Testis (tissue), 3 donors: ENCODE data around the gene CCDC85A. TPM values are rescaled to one million over a fixed set of nuclear protein-coding genes. Genes with fewer than 3 reads are reported as not detected.

Source experiments
- DNase-seq: peaks from one replicate; pipeline ENCODE4 v3.0.0-alpha.2; 2019
- H3K27ac ChIP-seq, 2 donors: fragments of 200-600 bp; sonication (generic); one replicate each; pipeline ENCODE4 v1.5.1; 2019
- H3K27me3 ChIP-seq: fragments of 200-600 bp; sonication (generic); one replicate; pipeline ENCODE4 v1.5.1; 2019
- H3K36me3 ChIP-seq: fragments of 200-600 bp; sonication (generic); one replicate; pipeline ENCODE4 v1.5.1; 2017; ENCODE audit warnings: low read depth; ENCODE audit errors: missing control alignments
- H3K4me1 ChIP-seq: fragments of 200-600 bp; sonication (generic); one replicate; pipeline ENCODE4 v1.5.1; 2019
- H3K4me3 ChIP-seq, 2 donors: fragments of 200-600 bp; sonication (generic); one replicate each; pipeline ENCODE4 v1.5.1; 2017 to 2019
- H3K9me3 ChIP-seq: fragments of 200-600 bp; sonication (generic); one replicate; pipeline ENCODE4 v1.5.1; 2017
- POLR2A ChIP-seq: fragments of 450-650 bp; IDR thresholded peaks from one replicate; pipeline ENCODE4 v1.6.1; 2017; ENCODE audit warnings: antibody characterized with exemption, mild to moderate bottlenecking, moderate library complexity
- WGBS, 2 donors: methylation state at CpG; one replicate each; pipeline ENCODE4 v1.1.5; 2018; 5-methylcytosine and 5-hydroxymethylcytosine counted together
- intact Hi-C: fragments of 100-400 bp; cut with DNase I; formaldehyde crosslinking; loops from one replicate; pipeline ENCODE4 v1.15.1; 2023; ENCODE audit warnings: low total_unique reads
- polyA plus RNA-seq: library from polyadenylated mRNA; stranded (reverse); fragments of 350-450 nt; fragmentation: Illumina TruSeq; extraction: RNeasy Lipid Tissue Mini Kit (QIAGEN cat#74804); gene quantifications from one replicate; pipeline ENCODE4 v1.2.3, GENCODE V29; 2014; ENCODE audit warnings: low read depth, low replicate concordance; ENCODE audit not compliant: insufficient read depth
- total RNA-seq, 2 donors: library from RNA; depleted of rRNA; stranded (reverse); fragments of >200 nt; gene quantifications; one replicate each; pipeline ENCODE4 v1.2.3, GENCODE V29; 2016
- TF ChIP-seq, protein P1 (sequence below), 3 experiments: fragments of 450-650 bp in 2 of 3; fragments of 200-600 bp in 1 of 3; sonication (generic) in 1 of 3; IDR thresholded peaks; one replicate each; pipeline ENCODE4 v1.5.1; 2016 to 2019; ENCODE audit warnings: antibody characterized with exemption in 3 of 3, mild to moderate bottlenecking in 2 of 3, moderate library complexity in 1 of 3

The CCDC85A gene
- total and polyA plus RNA-seq, 3 donors from 2014 or later = 0.61 to 3.9 (median 2.9) TPM

DNA sequence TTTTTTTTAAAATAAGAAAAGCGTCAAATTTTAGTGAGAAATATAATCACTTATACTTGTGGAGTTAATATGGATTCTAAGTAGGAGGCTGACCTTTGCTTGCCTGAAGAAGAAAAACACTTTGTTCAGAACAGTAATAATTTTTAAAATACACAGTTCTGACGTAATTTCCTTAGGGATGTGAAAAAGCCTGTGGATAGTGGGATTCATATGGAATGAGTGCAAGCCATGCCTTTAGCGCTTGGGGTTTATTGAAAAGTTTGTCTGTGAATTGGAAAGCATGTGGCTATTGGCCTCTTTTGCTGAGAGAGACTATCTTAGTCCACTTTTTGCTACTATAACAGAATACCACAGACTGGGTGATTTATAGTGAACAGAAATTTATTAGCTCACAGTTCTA, 151.3 kb downstream of the CCDC85A start:
- 82 to 83% methylated on average over 3 of the region's 3 CpGs for WGBS, 2 donors
- no peak overlapping the region for H3K27ac ChIP-seq
- intact Hi-C loops = no loop called here
- H3K4me3 ChIP-seq = no peak overlapping the region
- no peaks in the 10 kb centered on the region for H3K9me3 ChIP-seq
- no peak for DNase-seq
- no peaks in the 10 kb centered on the region for H3K36me3 ChIP-seq
- no peak for TF ChIP-seq POLR2A
- TF ChIP-seq, protein P1, sequence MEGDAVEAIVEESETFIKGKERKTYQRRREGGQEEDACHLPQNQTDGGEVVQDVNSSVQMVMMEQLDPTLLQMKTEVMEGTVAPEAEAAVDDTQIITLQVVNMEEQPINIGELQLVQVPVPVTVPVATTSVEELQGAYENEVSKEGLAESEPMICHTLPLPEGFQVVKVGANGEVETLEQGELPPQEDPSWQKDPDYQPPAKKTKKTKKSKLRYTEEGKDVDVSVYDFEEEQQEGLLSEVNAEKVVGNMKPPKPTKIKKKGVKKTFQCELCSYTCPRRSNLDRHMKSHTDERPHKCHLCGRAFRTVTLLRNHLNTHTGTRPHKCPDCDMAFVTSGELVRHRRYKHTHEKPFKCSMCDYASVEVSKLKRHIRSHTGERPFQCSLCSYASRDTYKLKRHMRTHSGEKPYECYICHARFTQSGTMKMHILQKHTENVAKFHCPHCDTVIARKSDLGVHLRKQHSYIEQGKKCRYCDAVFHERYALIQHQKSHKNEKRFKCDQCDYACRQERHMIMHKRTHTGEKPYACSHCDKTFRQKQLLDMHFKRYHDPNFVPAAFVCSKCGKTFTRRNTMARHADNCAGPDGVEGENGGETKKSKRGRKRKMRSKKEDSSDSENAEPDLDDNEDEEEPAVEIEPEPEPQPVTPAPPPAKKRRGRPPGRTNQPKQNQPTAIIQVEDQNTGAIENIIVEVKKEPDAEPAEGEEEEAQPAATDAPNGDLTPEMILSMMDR (IDR thresholded peaks at IDR 0.05) = no peak
- no peaks in the 10 kb centered on the region for H3K4me1 ChIP-seq
- no peaks in the 10 kb centered on the region for H3K27me3 ChIP-seq

DNA sequence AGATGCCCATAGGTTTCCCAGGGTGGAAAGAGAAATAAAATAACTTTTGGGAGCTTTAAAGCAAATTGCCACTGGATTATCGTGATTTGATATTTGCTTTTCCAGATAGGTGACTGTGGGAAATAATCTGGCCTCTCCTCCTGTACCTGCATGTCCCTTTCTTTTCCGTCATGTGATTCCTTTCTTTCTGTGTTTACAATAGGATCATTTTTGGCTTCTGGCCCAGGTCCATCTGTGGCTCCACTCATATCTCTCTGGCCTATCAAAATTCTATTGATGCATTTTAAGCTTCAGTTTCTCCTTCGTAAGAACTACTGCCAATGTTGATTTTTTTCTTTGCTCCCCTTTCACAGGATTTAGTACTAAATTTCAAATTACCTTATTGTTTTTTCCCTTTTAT, 153.6 kb downstream of the CCDC85A start:
- 74 to 82% methylated on average over 3 of the region's 3 CpGs for WGBS, 2 donors
- no peaks in the 10 kb centered on the region for H3K9me3 ChIP-seq

DNA sequence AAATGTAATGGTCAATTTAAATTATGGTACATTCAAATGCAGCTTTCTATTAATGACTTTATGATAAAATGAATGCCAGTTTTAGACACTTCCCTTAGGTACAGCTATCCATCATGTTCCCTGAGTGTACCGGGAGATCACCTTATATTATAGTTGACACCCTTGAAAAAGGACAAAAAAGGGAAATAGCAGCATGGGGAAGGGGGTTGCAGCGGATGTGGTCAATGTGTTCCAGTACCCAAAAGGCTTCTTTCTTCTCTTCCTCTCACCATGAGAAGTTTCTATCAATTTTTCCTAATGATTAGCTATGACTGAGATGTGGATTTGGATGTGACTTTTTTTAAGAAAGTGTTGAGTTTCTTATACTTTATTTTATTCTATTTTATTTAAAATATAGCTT, 154.4 kb downstream of the CCDC85A start:
- WGBS, 2 donors = 88 to 90% methylated on average over 2 of the region's 2 CpGs
- intact Hi-C loops = no loop called here
- no peak overlapping the region for H3K4me3 ChIP-seq
- H3K36me3 ChIP-seq = no peaks in the 10 kb centered on the region
- no peaks in the 10 kb centered on the region for H3K27me3 ChIP-seq
- no peak for DNase-seq
- H3K9me3 ChIP-seq = no peaks in the 10 kb centered on the region
- TF ChIP-seq, protein P1 (IDR thresholded peaks at IDR 0.05) = no peak
- TF ChIP-seq POLR2A = no peak
- no peak overlapping the region for H3K27ac ChIP-seq
- no peaks in the 10 kb centered on the region for H3K4me1 ChIP-seq

More for the DNA sequence above, 153.6 kb downstream of the CCDC85A start:
- Histone ChIP-seq H3K4me3 (no peak overlapping the region), H3K27ac (no peak overlapping the region), H3K27me3 (no peaks in the 10 kb centered on the region), H3K36me3 (no peaks in the 10 kb centered on the region), H3K4me1 (no peaks in the 10 kb centered on the region)
- DNase-seq = no peak
- no peak for TF ChIP-seq POLR2A
- TF ChIP-seq, protein P1 (IDR thresholded peaks at IDR 0.05) = no peak
- intact Hi-C loops = no loop called here

DNA sequence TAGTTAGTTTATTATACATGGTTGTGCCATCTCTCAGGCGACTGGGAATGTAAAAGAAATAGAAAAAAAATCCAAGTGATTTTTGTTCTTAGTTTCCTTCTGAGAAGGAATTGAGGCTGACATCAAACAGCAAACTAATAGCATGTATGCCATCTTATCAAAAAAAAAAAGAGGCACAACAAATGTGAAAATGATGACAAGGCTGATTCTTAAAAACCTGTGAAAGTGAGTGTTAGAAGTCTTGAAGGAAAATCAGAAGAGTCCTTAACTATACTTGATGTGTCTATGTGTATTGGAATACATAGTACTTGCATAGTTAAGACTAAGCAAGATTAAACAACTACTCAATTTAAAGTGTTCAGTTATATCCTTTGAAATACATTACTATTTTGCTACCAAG, 161.0 kb downstream of the CCDC85A start:
- H3K27ac ChIP-seq = no peak overlapping the region
- H3K4me1 ChIP-seq = no peaks in the 10 kb centered on the region
- no peaks in the 10 kb centered on the region for H3K9me3 ChIP-seq
- WGBS, 2 donors = 88 to 96% methylated on average over 1 of the region's 1 CpG
- no peaks in the 10 kb centered on the region for H3K36me3 ChIP-seq
- no peak overlapping the region for H3K4me3 ChIP-seq
- DNase-seq = no peak
- intact Hi-C loops = no loop called here
- no peak for TF ChIP-seq POLR2A
- TF ChIP-seq, protein P1 (IDR thresholded peaks at IDR 0.05) = no peak
- no peaks in the 10 kb centered on the region for H3K27me3 ChIP-seq

DNA sequence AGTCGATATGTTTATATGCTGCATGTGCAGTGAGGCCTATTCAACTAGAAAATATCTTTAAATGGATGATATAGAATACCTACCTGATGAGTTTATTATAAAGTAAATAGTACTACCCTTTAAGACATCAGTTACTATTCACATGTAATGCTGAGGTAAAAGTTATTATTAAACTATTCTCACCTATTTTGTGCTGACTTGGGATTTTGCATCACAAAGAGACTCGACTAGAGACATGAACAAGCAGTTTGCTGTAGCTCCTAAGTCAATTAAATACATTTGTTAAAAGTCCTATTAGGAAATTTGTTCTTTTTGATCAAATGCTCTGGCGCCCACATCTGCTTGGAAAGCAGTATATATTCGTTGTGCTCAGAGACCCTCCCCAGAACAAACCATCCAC, 164.1 kb downstream of the CCDC85A start:
- Histone ChIP-seq H3K27ac (no peak overlapping the region), H3K9me3 (no peaks in the 10 kb centered on the region), H3K4me1 (no peaks in the 10 kb centered on the region), H3K4me3 (no peak overlapping the region), H3K27me3 (no peaks in the 10 kb centered on the region), H3K36me3 (no peaks in the 10 kb centered on the region)
- DNase-seq = no peak
- WGBS, 2 donors = 86 to 89% methylated on average over 4 of the region's 4 CpGs
- TF ChIP-seq, protein P1 (IDR thresholded peaks at IDR 0.05) = no peak
- no peak for TF ChIP-seq POLR2A
- intact Hi-C loops = no loop called here
